NCI-H226 (cell line): Measurements from ENCODE around the gene GP1BB.
A peak's percentile ranks its signal among the peaks of the same experiment; 100 is the strongest.
"Not testable (repeated sequence)": the region's sequence is repeated elsewhere in the genome, so short reads cannot be mapped to it uniquely, and the experiment has no call there.

Source experiments
- DNase-seq: peaks from one replicate; pipeline ENCODE4 v3.0.0-alpha.2; 2015

Gene GP1BB

GRCh38 chr22:19714312-19715187 is 8.8 kb upstream of the GP1BB start, which contains the start of gene SEPTIN5:
TSS of gene SEPTIN5 (plus strand) at chr22:19714503. CDS start at chr22:19714589, 86 bp downstream.
- DNase-seq = no peak

GRCh38 chr22:19715188-19715930 is 8.0 kb upstream of the GP1BB start:
- no peak for DNase-seq

- no peak for DNase-seq
Measured at GRCh38 chr22:19716041-19716828, 7.1 kb upstream of the GP1BB start.

- no peak for DNase-seq
Measured at GRCh38 chr22:19716829-19717105, 6.6 kb upstream of the GP1BB start.

GRCh38 chr22:19717181-19717580 is 6.2 kb upstream of the GP1BB start:
- DNase-seq = no peak

- DNase-seq = peak; percentile 23
Measured at GRCh38 chr22:19717691-19718455, 5.5 kb upstream of the GP1BB start.

- no peak for DNase-seq
Measured at GRCh38 chr22:19718456-19719049, 4.8 kb upstream of the GP1BB start.

GRCh38 chr22:19719050-19719482 is 4.3 kb upstream of the GP1BB start:
- no peak for DNase-seq

GRCh38 chr22:19719488-19720021 is 3.8 kb upstream of the GP1BB start:
- DNase-seq = no peak

GRCh38 chr22:19720150-19720827 is 3.0 kb upstream of the GP1BB start:
- DNase-seq = no peak

GRCh38 chr22:19720999-19721329 is 2.4 kb upstream of the GP1BB start:
- DNase-seq = no peak

GRCh38 chr22:19721330-19722177 is 1.8 kb upstream of the GP1BB start:
- DNase-seq = no peak

GRCh38 chr22:19722178-19722981 is 959 bp upstream of the GP1BB start:
- no peak for DNase-seq

- DNase-seq = no peak
Measured at GRCh38 chr22:19722982-19723231, 432 bp upstream of the GP1BB start.

- DNase-seq = no peak
Measured at GRCh38 chr22:19723983-19724827, 866 bp downstream of the GP1BB start.

GRCh38 chr22:19724927-19725661 is 1.8 kb downstream of the GP1BB start:
- DNase-seq = no peak

GRCh38 chr22:19726064-19726788 is 2.9 kb downstream of the GP1BB start:
- DNase-seq = not testable (repeated sequence)
